Effector memory CD8-positive, alpha-beta T cell (primary cell): ENCODE results near the gene DUS2.
"Not testable (repeated sequence)": the region's sequence is repeated elsewhere in the genome, so short reads cannot be mapped to it uniquely, and the experiment has no call there.

Source experiments
- ATAC-seq: fragments of 150-1000 bp; cut with Tn5 transposase; replicated peaks from 2 replicates; pipeline ENCODE4 v1.10.0; 2021; ENCODE audit warnings: mild to moderate bottlenecking, moderate library complexity
- DNase-seq, 3 experiments: peaks; one replicate each; pipeline ENCODE4 v3.0.0; 2021
- H3K27ac Mint-ChIP-seq, 2 donors: one replicate each; pipeline ENCODE4 v1.8.0; 2022; ENCODE audit warnings: mild to moderate bottlenecking in 2 of 2, mixed read lengths in 2 of 2, moderate library complexity in 2 of 2
- H3K27me3 Mint-ChIP-seq, 2 donors: one replicate each; pipeline ENCODE4 v1.8.0; 2022; ENCODE audit warnings: mixed read lengths in 2 of 2
- H3K36me3 Mint-ChIP-seq: one replicate; pipeline ENCODE4 v1.8.0; 2022; ENCODE audit warnings: mild to moderate bottlenecking, moderate library complexity, mixed read lengths; ENCODE audit not compliant: insufficient read depth
- H3K4me1 Mint-ChIP-seq, 2 donors: one replicate each; pipeline ENCODE4 v1.8.0; 2022; ENCODE audit warnings: low read depth in 2 of 2, mixed read lengths in 2 of 2
- H3K4me3 Mint-ChIP-seq, 2 donors: one replicate each; pipeline ENCODE4 v1.8.0; 2022; ENCODE audit warnings: mild to moderate bottlenecking in 2 of 2, mixed read lengths in 2 of 2, moderate library complexity in 2 of 2
- H3K9me3 Mint-ChIP-seq, 2 donors: one replicate each; pipeline ENCODE4 v1.8.0; 2022; ENCODE audit warnings: mixed read lengths in 2 of 2

The DUS2 gene

DNA sequence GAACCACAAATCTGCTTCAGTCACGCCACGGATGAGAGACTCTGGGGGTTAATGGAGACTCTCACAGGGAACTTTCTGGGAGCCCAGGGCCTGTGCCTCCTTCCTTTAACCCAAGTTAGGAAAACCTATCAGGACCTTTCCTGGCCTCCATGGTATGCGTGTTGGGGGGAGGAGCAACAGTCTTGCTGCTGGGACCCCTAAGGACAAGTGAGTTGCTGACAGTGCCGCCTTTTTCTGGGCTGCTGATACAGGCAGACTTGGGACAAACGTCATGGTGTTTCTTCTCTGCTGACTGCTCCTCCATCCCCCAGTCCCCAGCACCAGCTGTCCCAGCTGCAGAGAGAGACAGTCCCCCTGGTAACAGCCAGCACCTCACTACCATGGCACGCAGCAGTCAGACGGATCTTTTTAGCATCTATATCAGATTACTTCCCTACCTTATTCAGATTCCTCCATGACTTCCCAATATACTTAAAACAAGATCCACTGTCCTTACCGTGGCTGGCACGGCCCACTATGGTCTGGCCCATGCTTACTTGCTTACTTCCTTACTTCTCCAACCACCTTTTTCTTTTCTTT is 13.8 kb upstream of the DUS2 start:
- Mint-ChIP-seq H3K4me3 (no peak overlapping the region), H3K36me3 (no peaks in the 10 kb centered on the region), H3K4me1 (peaks cover 12 to 16% of the 10 kb centered on the region in 2 donors), H3K27ac (peak overlapping the region; percentile 69 to 71), H3K27me3 (no peaks in the 10 kb centered on the region), H3K9me3 (no peaks in the 10 kb centered on the region)
- DNase-seq (no peak), ATAC-seq (no peak)

GRCh38 chr16:68009872-68010271 is 13.2 kb upstream of the DUS2 start:
- peak overlapping the region; percentile 71 to 87 for H3K27ac Mint-ChIP-seq
- H3K27me3 Mint-ChIP-seq, H3K36me3 Mint-ChIP-seq, H3K9me3 Mint-ChIP-seq, ATAC-seq, DNase-seq, H3K4me3 Mint-ChIP-seq: not testable (repeated sequence)
- peaks cover 11 to 16% of the 10 kb centered on the region in 2 donors for H3K4me1 Mint-ChIP-seq

- H3K27ac Mint-ChIP-seq: peak overlapping the region in 1 of 2 donors; percentile 44
- no peaks in the 10 kb centered on the region for H3K9me3 Mint-ChIP-seq
- no peaks in the 10 kb centered on the region for H3K36me3 Mint-ChIP-seq
- no peak overlapping the region for H3K4me3 Mint-ChIP-seq
- ATAC-seq (peak; percentile 65), DNase-seq (no peak)
- no peaks in the 10 kb centered on the region for H3K27me3 Mint-ChIP-seq
- peaks cover 0 to 4% of the 10 kb centered on the region in 2 donors for H3K4me1 Mint-ChIP-seq
Observed at GRCh38 chr16:68013440-68013839, 9.6 kb upstream of the DUS2 start.

DNA sequence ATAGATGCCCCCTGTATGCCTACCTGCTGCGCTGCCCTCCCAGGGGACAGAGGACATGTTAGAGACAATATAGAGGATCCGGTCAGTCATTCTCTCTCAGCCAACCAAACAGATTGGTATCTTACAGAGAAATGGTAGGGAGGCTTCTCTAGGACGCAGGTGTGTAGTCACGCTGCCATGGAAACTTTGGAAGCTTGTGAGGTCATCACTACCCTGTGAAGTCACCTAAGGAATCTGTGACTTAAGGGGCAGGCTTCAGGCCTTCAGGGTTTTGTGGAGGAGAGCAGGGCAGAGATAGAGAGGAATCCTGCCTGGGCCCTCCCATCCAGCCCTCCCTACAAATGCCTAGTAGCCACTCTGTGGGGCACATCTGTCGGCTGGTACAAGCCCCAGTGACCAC is 7.4 kb upstream of the DUS2 start, which contains the start of gene DPEP2NB:
Gene DPEP2NB (minus strand): TSS at position 231 of the 400 bp plus-strand sequence. CDS start 141 bp downstream, at position 90.
- ATAC-seq: no peak
- H3K27ac Mint-ChIP-seq: peak within 1 kb of the TSS in 1 of 2 donors; percentile 60
- peaks cover 4% of the 10 kb centered on the region for H3K36me3 Mint-ChIP-seq
- peaks cover 0 to 4% of the 10 kb centered on the region in 2 donors for H3K4me1 Mint-ChIP-seq
- H3K9me3 Mint-ChIP-seq: no peaks in the 10 kb centered on the region
- H3K4me3 Mint-ChIP-seq: no peak within 1 kb of the TSS
- no peak for DNase-seq
- no peaks in the 10 kb centered on the region for H3K27me3 Mint-ChIP-seq

- H3K27me3 Mint-ChIP-seq: no peaks in the 10 kb centered on the region
- H3K4me1 Mint-ChIP-seq: peaks cover 12 to 19% of the 10 kb centered on the region in 2 donors
- H3K36me3 Mint-ChIP-seq: peaks cover 34% of the 10 kb centered on the region
- DNase-seq (no peak), ATAC-seq (no peak)
- no peaks in the 10 kb centered on the region for H3K9me3 Mint-ChIP-seq
- no peak overlapping the region for H3K4me3 Mint-ChIP-seq
- H3K27ac Mint-ChIP-seq: no peak overlapping the region
Observed at GRCh38 chr16:68019167-68019680, 3.9 kb upstream of the DUS2 start.

DNA sequence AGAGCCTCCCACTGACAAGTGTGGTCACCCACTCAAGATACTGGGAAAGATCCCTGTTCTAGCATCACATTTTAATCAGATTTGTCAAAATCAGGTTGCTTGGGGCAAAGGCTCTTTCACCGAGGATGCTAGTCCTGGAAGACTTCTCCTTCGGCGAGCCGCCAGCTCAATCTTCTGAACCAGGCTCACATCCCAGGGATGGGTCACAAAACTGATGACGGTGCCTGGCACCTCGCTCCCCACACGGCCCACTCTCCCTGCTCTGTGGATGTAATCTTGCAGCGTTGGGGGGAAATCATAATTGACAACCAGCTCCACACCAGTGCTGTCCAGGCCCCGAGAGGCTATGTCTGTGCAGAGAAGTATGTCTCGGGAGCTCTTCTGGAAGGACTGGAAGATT is 1.6 kb upstream of the DUS2 start:
- Mint-ChIP-seq H3K27me3 (no peaks in the 10 kb centered on the region), H3K4me3 (peak overlapping the region; percentile 84 to 93), H3K36me3 (peaks cover 35% of the 10 kb centered on the region), H3K9me3 (no peaks in the 10 kb centered on the region), H3K27ac (peak overlapping the region in 1 of 2 donors; percentile 85), H3K4me1 (peaks cover 12 to 19% of the 10 kb centered on the region in 2 donors)
- DNase-seq (no peak), ATAC-seq (no peak)

DNA sequence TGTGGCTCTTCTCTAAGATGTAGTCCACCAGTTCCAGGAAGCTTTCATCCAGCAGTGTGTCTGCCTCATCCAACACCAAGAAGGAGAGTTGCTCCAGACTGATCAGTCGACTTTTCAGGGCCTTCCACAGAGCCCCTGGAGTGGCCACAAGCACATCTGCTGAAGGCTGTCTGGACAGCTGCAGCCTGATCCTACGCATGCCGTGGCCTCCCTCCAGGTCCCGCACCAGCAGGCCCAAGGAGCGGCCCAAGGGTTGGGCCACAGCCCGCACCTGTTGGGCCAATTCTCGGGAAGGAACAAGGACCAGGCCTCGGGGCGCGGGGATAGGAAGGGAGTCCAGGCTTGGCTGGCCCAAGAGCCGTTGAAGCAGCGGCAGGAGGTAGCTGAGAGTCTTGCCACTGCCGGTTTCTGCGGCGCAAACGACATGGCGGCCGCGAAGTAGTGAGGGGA is 781 bp upstream of the DUS2 start:
- ATAC-seq (no peak), DNase-seq (no peak)
- Mint-ChIP-seq H3K36me3 (peaks cover 37% of the 10 kb centered on the region), H3K4me3 (peak overlapping the region; percentile 84 to 93), H3K27ac (peak overlapping the region; percentile 85 to 94), H3K9me3 (no peaks in the 10 kb centered on the region), H3K27me3 (no peaks in the 10 kb centered on the region), H3K4me1 (peaks cover 12 to 19% of the 10 kb centered on the region in 2 donors)

GRCh38 chr16:68028996-68029395 is 5.9 kb downstream of the DUS2 start:
- H3K27ac Mint-ChIP-seq: no peak overlapping the region
- H3K4me3 Mint-ChIP-seq: no peak overlapping the region
- H3K9me3 Mint-ChIP-seq: no peaks in the 10 kb centered on the region
- ATAC-seq (no peak), DNase-seq (no peak)
- H3K36me3 Mint-ChIP-seq: peaks cover 15% of the 10 kb centered on the region
- H3K27me3 Mint-ChIP-seq: no peaks in the 10 kb centered on the region
- H3K4me1 Mint-ChIP-seq: peaks cover 13 to 22% of the 10 kb centered on the region in 2 donors

DNA sequence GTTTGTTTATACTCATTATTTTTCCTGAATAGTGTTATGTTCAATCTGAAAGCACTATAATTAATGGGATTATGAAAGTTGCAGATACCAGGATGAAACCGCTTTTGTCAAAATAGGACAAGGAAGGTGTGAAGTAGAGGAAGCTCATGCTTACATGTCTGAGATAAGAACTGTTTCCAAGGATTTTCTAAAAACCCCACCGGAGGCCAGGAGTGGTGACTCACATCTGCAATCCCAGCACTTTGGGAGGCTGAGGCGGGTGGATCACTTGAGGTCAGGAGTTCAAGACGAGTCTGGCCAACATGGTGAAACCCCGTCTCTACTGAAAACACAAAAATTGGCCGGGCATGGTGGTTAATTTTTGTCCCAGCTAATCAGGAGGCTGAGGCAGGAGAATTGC is 7.0 kb downstream of the DUS2 start:
- not testable (repeated sequence) for H3K27ac Mint-ChIP-seq, H3K27me3 Mint-ChIP-seq, H3K9me3 Mint-ChIP-seq, DNase-seq, ATAC-seq, H3K4me3 Mint-ChIP-seq
- H3K4me1 Mint-ChIP-seq: peaks cover 13 to 22% of the 10 kb centered on the region in 2 donors
- H3K36me3 Mint-ChIP-seq: peaks cover 13% of the 10 kb centered on the region

DNA sequence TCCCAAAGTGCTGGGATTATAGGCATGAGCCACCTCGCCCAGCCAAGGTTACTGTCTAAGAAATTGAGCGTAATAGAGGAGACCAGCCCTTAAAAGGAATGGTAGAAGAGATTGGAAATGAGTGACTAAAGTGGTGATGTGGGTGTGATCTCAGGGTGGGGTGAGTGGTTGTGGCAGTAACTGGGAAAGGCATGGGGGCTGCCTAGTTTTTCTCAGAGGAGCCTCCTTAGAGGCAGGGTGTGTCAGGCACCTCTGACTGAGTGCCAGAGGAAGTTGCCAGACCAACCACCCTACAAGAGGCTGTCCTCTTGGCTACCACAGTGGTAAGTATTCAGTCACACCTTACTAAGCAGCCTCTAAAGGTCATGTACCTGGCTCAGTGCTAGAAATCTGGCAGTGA is 8.9 kb downstream of the DUS2 start:
- H3K36me3 Mint-ChIP-seq: peaks cover 13% of the 10 kb centered on the region
- peaks cover 17 to 27% of the 10 kb centered on the region in 2 donors for H3K4me1 Mint-ChIP-seq
- DNase-seq (no peak), ATAC-seq (peak; percentile 36)
- H3K27me3 Mint-ChIP-seq: no peaks in the 10 kb centered on the region
- H3K27ac Mint-ChIP-seq: peak overlapping the region; percentile 35 to 90
- no peaks in the 10 kb centered on the region for H3K9me3 Mint-ChIP-seq
- H3K4me3 Mint-ChIP-seq: peak overlapping the region in 1 of 2 donors; percentile 60

GRCh38 chr16:68033101-68033500 is 10.0 kb downstream of the DUS2 start:
- Mint-ChIP-seq H3K9me3 (no peaks in the 10 kb centered on the region), H3K27me3 (no peaks in the 10 kb centered on the region), H3K27ac (peak overlapping the region in 1 of 2 donors; percentile 90), H3K36me3 (peaks cover 9% of the 10 kb centered on the region), H3K4me3 (no peak overlapping the region), H3K4me1 (peaks cover 12 to 21% of the 10 kb centered on the region in 2 donors)
- no peak for ATAC-seq
- no peak for DNase-seq

DNA sequence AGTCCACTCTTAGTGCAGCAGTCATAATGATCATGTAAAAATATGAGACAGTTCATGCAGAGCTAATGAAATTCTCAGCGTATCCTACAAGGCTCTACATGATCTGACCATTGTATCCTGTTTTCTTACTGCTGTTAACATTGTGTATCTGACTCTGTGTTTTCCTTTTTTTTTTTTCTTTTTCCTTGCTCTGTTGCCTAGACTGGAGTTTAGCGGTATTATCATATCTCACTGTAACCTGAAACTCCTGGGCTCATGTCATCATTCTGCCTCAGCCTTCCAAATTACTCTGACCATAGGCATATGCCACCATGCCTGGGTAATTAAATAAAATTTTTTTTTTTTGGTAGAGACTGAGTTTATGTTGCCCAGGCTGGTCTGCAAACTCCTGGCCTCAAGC is 12.1 kb downstream of the DUS2 start:
- peaks cover 7% of the 10 kb centered on the region for H3K36me3 Mint-ChIP-seq
- H3K4me1 Mint-ChIP-seq: peaks cover 15 to 21% of the 10 kb centered on the region in 2 donors
- no peak for ATAC-seq
- H3K9me3 Mint-ChIP-seq: no peaks in the 10 kb centered on the region
- no peak overlapping the region for H3K27ac Mint-ChIP-seq
- H3K27me3 Mint-ChIP-seq: no peaks in the 10 kb centered on the region
- DNase-seq: no peak
- no peak overlapping the region for H3K4me3 Mint-ChIP-seq

- Mint-ChIP-seq H3K9me3 (no peaks in the 10 kb centered on the region), H3K4me3 (no peak overlapping the region), H3K36me3 (peaks cover 4% of the 10 kb centered on the region), H3K4me1 (peaks cover 9 to 10% of the 10 kb centered on the region in 2 donors), H3K27me3 (no peaks in the 10 kb centered on the region), H3K27ac (no peak overlapping the region)
- no peak for ATAC-seq
- no peak for DNase-seq
Observed at GRCh38 chr16:68037841-68038597, 14.9 kb downstream of the DUS2 start.
